GF-D8 (cell line): ENCODE data around the gene GEMIN4.

Source experiments
- DNase-seq: peaks from one replicate; lab custom pipeline; 2025; lab: John Stamatoyannopoulos, UW

The GEMIN4 gene

GRCh38 chr17:740240-741017 is 11.6 kb downstream of the GEMIN4 start:
- peak; percentile 67 for DNase-seq

- no peak for DNase-seq
Measured at GRCh38 chr17:737561-738113, 14.4 kb downstream of the GEMIN4 start.

- DNase-seq = no peak
Measured at GRCh38 chr17:733743-734142, 18.3 kb downstream of the GEMIN4 start.

DNA sequence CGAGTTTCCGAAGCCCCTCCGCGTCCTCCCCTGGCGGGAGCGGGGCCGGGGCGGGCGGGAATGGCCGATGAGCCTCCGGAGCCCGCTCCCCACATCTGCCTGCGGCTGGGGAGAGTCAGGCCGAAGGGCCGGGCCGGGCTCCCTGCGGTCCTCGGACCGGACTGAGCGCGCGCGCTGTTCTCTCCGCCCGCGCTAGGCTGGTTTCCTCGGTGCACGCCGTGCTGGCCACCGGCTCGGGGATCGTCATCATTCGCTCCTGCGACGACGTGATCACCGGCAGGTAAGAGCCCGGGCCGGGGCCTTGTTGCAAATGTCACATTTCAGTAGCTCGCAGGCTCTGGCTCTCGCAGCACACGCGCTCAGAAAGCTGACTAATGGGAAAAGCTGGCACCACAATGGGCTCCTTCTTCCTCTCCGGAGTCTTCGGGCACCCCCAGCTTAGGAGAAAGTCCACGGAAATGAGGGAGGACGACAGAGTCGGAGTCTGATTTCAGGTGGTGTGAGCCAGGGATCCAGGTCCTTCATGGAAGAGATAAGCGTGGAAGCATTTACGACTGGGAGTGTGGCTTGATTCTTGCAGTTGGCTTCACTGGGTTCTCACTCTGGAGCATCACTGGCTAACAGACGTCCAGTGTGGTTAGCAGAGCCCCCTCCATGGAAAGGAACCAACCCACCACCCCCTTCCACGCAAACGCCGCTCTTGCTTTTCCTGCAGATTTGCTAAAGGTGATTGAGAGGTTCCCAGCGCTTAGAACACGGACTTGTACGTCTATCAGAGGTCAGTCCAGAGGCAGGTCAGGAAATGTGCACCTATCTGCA is 19.0 kb downstream of the GEMIN4 start:
- no peak for DNase-seq

GRCh38 chr17:732067-732901 is 19.8 kb downstream of the GEMIN4 start, which contains the start of gene TLCD3A:
Gene TLCD3A, plus strand, starts transcription at chr17:732596. Its CDS starts 52 bp downstream, at chr17:732648.
- no peak for DNase-seq

- no peak for DNase-seq
Measured at GRCh38 chr17:731644-732066, 20.4 kb downstream of the GEMIN4 start.

DNA sequence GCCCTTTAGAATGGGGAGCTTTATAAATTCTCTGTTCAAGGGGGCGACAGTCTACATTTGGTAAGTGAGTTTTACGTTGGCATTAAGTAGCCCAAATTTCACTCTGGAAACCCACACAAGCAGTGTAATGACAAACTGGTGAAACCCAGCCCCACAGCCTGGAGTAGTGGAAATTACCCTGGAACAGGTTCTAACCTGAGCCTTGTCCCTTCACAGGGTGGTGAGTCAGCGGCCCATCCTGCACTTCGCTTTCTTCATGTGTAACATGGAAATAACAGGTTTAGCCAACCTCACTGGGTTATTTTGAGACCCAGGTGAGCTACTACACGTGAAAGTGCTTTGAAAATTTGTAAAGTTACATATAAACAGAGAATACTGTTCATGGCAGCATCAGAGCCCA is 23.2 kb downstream of the GEMIN4 start:
- DNase-seq = no peak

DNA sequence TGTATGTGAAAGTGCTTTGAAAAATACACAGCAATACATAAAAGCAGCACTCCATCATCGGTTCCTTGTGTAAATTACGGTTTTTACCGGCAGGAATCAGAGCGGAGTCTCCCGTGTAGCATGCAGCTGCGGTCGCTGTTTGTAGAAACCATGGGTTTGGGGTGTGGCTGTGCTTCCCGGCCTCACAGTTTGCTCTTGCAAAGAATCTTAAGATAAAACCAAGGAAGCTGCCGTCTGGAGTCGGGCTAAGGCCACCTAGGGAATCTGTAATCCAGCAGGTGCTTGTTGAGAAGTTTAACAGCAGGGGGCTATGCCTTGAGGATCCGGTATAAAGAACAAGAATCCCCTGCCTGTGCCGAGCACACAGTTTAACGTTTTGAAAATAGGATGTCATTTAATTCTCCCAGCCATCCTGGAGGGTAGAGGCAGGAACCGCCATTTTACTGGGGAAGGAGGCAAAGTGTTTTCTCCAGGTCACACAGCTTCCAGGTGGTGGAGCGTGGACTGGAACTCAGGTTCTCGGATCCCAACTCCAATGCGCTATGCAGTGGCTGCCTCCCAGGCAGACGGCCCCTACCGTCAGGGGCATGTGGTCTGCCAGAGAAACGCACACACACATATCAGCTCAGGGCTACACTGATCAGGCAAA is 25.7 kb downstream of the GEMIN4 start:
- no peak for DNase-seq

- DNase-seq = no peak
Measured at GRCh38 chr17:725746-726145, 26.3 kb downstream of the GEMIN4 start.

- no peak for DNase-seq
Measured at GRCh38 chr17:725084-725483, 27.0 kb downstream of the GEMIN4 start.

GRCh38 chr17:721540-721937 is 30.5 kb downstream of the GEMIN4 start:
- no peak for DNase-seq

GRCh38 chr17:720706-721539 is 31.1 kb downstream of the GEMIN4 start:
- DNase-seq = no peak

DNA sequence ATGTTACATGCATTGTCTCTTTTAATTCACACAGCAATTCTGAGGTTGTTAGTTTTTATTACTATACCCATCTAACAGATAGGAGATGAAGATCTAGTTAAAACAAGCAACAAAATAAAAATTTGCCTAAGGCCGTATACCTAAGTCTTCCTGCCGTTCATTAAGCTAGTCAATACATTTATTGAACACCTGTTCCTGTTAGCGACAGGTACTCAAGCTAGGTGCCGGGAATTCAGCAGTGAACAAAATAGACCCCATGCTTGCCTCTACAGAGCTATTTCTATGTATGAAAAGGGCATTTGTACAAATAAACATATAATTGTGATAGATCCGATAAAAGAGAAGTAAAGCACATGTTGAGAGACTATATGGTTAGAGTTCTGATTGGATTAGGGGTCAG is 34.0 kb downstream of the GEMIN4 start:
- no peak for DNase-seq

GRCh38 chr17:708132-708531 is 43.9 kb downstream of the GEMIN4 start:
- DNase-seq = no peak

DNA sequence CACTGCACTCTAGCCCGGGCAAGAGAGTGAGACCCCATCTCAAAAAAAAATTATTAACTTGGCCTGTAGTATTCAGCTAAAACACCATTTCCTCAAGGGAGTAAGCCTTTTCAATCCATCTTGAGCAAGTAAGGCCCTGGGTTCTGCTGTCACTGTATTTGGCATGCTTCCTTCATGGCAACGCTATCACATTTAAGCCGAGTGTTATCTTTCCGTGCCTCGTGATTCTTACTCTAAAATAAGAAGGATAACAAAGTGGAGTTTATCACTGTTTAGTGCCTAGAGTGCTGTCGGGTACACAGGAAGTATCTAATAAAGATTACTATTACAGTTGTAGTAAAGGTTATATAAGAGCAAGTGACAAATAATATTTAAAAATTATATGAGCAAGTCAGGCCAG is 46.2 kb downstream of the GEMIN4 start:
- no peak for DNase-seq

- DNase-seq = no peak
Measured at GRCh38 chr17:705011-705410, 47.1 kb downstream of the GEMIN4 start.

DNA sequence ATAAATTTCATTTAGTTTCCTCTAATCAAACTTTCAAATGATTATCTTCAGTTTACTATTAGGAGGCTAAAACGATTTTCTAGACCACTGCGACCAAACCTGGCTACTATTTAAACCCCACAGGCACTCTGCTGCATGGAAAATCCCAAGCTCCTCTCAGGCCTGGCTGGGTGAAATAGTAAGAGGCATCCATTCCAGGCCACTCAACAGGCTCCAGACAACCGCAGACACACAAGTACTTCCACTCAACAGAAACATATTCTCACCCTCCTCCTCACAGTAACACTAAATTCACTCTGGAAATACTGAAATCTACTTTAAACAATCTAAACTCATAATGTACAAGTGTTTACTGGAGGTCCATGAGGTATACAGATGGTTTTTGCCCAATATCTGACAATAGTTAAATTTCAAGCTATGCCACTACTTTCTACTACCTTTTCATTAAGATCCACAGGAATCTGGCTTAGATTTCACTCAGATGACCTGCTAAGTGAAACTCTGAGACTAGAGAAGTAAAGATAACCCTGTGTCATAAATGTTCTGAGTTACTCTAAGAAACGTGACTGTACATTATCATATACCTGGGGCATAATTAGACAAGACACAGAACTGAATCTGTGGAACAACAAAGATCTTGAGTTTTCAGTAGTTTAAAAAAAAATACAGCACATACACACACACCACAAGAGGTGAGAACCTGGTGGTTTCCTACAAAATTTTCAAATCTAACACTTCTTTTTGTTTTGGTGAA is 47.8 kb downstream of the GEMIN4 start:
- no peak for DNase-seq

DNA sequence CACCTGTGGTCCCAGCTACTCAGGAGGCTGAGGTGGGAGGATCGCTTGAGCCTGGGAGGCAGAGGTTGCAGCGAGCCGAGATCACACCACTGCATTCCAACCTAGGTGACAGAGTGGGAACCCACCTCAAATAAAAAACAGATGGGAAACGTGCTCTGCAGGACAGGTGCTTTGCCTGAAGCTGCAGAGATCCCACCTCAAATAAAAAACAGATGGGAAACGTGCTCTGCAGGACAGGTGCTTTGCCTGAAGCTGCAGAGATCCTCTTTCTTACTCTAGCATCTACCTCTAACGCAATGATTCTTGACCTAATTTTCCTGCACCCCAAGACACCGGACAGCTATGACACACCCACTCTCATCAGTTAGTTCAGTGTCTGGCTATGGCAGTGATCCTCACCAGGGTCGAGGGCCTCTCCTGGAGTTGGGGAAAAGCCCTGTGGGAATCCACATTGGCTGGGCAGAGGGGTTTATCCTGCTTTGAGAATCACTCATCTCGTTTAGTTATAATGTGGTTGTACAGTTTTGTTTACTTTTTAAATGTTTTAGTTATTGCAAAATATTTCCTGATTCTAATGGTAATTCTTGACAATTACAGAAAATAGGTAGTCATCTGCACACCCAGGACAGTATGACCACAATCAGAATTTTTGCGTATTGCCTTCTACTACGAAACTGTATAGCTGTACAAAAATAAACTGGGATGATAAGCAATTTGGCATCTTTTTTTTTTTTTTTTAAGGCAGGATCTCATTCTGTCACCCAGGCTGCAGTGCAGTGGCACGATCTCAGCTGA is 48.8 kb downstream of the GEMIN4 start:
- DNase-seq = no peak

DNA sequence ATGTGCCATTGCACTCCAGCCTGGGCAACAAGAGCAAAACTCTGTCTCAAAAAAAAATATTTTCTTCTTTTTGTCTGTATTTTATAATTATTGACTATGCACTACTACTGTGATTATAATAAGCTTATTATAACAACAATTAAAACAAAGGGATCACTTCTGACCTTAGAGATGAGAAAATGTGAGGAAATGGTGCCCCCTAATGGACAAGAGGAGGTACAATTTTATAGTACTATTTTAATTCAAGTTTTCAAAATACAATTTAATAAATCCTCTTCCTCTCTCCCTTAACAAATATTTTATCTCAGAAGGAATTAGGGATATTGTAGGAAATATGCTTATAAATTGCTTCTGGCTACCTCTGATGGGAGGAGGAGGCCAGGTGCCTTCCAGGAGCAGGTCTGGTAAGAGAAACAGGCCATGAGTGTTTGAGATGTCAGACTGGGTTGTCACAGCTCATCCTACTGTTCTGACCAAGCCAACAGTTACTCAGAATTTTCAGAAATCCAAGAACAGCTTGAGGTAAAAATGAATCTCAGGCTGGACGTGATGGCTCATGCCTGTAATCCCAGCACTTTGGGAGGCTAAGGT is 51.5 kb downstream of the GEMIN4 start:
- DNase-seq = no peak
